ENCODE results near the gene RAB44.

DNA sequence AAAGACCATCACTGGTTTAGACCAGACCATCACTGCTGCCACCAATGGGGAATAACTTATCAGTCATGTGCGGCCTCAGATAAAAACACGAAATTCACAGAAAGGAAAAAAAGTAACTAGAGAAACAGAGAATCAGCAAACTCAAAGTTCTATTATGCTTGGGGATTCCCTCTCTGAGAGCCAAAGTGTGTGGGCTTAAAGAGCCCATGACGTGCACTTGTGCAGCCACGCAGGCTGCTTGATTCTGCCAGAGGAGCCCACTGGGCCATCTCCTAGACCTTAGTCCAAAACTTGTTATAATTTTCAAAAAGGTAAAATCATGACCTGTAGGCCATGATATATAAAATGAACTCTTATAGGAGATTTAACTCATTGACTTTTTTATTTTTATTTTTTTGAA, 15.2 kb downstream of the RAB44 start:
- TF ChIP-seq, protein P1, sequence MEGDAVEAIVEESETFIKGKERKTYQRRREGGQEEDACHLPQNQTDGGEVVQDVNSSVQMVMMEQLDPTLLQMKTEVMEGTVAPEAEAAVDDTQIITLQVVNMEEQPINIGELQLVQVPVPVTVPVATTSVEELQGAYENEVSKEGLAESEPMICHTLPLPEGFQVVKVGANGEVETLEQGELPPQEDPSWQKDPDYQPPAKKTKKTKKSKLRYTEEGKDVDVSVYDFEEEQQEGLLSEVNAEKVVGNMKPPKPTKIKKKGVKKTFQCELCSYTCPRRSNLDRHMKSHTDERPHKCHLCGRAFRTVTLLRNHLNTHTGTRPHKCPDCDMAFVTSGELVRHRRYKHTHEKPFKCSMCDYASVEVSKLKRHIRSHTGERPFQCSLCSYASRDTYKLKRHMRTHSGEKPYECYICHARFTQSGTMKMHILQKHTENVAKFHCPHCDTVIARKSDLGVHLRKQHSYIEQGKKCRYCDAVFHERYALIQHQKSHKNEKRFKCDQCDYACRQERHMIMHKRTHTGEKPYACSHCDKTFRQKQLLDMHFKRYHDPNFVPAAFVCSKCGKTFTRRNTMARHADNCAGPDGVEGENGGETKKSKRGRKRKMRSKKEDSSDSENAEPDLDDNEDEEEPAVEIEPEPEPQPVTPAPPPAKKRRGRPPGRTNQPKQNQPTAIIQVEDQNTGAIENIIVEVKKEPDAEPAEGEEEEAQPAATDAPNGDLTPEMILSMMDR (conservative IDR thresholded peaks at IDR 0.05) = no peak
- no peak for TF ChIP-seq EZH2 (IDR thresholded peaks at IDR 0.05; ENCODE audit: low read depth)

Measured in PC-9 (cell line).